ENCODE measurements around the gene SMIM11.
"Not testable (repeated sequence)": the region's sequence is repeated elsewhere in the genome, so short reads cannot be mapped to it uniquely, and the experiment has no call there.

The SMIM11 gene

DNA sequence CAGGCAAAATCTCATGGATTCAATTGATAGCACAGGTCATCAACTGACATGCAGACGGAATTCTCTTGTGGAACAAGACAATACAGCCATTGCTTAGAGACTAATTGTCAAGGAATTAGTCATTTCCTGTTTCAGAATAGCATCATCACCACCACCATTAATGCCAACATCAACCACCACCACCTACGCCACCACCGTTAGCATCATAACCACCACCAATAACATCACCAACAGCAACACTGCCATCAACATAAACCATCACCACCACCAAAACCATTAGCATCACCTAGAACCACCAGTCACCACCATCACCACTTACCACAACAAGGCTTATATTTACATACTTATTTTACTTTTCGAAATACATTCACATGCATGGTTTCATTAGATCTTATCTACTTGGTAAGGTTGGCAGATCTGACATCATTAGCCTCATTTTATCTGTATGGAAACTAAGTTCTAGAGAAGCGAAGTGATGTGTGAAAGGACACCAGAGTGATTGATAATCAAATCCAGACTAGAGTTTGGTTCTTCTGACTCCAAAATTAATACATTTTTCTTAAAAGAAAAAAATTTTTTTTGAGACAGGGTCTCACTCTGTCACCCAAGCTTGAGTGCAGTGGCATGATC is 42.3 kb downstream of the SMIM11 start:
- DNase-seq (ENCODE audit: low read depth, low spot score): not testable (repeated sequence)

- not testable (repeated sequence) for DNase-seq (ENCODE audit: low read depth, low spot score)
These were observed 48.5 kb downstream of the SMIM11 start, which contains the start of gene SMIM34 for GRCh38 chr21:34423805-34424204. TSS of gene SMIM34 (minus strand) at chr21:34423951. CDS start at chr21:34423839, 112 bp downstream.

DNA sequence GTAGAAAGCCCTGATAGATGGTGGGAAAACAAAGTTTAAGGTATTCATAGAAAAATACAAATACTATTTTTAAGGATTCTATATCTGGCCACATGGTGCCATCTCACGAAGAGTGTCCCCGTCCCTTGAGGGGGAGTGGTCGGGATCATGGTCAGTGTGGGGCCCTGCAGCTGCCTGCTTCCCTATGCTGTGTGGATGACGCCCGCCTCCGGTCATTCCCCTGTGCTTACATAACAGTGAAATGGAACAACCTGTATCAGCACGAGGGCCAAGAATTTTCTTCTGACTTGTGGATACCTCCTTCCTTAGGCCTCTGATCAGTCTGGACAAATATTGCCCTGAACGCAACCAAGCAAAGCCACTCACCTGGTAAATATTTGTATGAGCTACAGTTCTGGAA is 52.0 kb downstream of the SMIM11 start:
- DNase-seq (ENCODE audit: low read depth, low spot score): not testable (repeated sequence)

DNA sequence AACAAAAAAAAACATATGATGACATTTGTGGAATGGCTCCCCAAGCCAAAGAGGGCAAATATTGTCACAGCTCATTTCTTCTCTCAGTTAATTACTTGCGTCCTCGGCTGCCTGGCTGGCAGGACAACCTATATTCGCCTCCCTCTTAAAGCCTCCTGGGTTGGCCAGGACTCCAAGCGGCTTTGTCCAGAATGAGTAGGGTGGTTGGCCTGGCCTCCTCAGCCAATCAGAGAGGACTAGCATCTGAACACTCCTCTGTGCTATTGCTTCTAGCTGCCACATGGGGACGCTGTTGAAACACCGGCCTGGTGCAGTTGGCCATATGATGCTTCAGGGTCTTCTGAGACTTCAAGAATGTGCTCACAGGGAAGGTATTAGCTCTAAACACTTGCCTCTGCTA is 53.1 kb downstream of the SMIM11 start:
- not testable (repeated sequence) for DNase-seq (ENCODE audit: low read depth, low spot score)

DNA sequence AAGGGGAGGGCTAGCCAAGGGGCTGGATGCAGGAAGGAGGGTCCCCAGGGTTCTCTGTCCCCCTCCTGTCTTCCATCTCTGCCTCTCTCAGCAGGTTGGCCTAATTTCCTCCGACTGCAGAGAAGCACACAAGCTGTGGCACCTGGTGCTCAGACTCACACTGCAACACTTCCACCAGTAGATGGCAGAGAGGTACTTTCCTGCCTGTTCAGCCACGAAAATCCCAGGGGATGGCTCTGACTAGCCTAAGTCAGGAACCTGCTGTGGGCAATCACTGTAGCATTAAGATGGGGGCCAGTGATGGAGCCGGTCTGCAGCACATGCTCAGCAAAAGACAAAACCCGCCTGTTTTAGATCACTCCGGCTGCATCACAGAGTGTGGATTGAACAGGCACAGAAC is 54.4 kb downstream of the SMIM11 start:
- DNase-seq (ENCODE audit: low read depth, low spot score): not testable (repeated sequence)

Measured in iPS DF 19.7 (cell line).